ENCODE results near the gene CKAP2L.

Gene CKAP2L

DNA sequence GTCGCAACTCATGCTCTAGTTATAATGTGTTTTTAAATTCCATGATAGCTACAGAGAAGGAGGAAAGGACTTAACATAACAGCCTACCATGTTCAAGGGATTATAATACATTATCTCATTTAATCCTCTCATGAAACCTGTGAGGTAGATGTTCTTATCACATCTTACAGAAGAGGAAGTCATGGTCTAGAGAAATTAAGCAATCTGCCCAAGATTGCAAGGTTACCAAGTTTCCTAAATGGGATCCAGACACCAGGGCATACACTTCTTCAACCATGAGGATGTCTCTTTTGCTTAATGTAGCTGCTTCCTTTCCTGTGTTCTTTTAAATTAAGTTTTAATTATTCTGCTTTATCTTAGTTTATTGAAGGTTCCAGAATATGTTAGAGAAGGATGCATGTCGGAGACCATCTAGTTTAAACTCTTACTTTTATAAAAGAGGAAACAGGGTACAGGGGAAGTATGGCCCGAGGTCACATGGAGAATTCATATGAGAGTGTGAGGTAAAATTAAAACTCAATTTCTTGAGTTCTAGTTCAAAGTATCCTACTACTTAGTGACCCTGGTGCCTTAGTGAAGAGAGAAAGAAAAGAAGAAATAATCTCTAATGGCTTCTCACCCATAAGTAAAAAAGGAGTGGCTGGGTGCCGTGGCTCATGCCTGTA lies 23.5 kb upstream of the CKAP2L start:
- H3K9me3 ChIP-seq (ENCODE audit: insufficient read depth, low read length), result no peaks in the 10 kb centered on the region
- H3K9ac ChIP-seq (ENCODE audit: low read length), result no peak overlapping the region
- H3K4me3 ChIP-seq (ENCODE audit: low read length), result no peak overlapping the region
- no peaks in the 10 kb centered on the region for H3K27me3 ChIP-seq (ENCODE audit: low read depth, low read length)
- H3K27ac ChIP-seq (ENCODE audit: low read length), result no peak overlapping the region
- no peaks in the 10 kb centered on the region for H3K36me3 ChIP-seq (replicated peaks; ENCODE audit: low read depth, low read length)
- H3K4me2 ChIP-seq (ENCODE audit: low read length), result no peak overlapping the region
- peaks cover 26% of the 10 kb centered on the region for H3K4me1 ChIP-seq (ENCODE audit: low read length)
- no peak for TF ChIP-seq EZH2phosphoT487 (IDR thresholded peaks at IDR 0.05; ENCODE audit: low read depth)
- TF ChIP-seq, protein P1, sequence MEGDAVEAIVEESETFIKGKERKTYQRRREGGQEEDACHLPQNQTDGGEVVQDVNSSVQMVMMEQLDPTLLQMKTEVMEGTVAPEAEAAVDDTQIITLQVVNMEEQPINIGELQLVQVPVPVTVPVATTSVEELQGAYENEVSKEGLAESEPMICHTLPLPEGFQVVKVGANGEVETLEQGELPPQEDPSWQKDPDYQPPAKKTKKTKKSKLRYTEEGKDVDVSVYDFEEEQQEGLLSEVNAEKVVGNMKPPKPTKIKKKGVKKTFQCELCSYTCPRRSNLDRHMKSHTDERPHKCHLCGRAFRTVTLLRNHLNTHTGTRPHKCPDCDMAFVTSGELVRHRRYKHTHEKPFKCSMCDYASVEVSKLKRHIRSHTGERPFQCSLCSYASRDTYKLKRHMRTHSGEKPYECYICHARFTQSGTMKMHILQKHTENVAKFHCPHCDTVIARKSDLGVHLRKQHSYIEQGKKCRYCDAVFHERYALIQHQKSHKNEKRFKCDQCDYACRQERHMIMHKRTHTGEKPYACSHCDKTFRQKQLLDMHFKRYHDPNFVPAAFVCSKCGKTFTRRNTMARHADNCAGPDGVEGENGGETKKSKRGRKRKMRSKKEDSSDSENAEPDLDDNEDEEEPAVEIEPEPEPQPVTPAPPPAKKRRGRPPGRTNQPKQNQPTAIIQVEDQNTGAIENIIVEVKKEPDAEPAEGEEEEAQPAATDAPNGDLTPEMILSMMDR (IDR thresholded peaks at IDR 0.05; ENCODE audit: low read depth, low read length), result no peak
- no peaks in the 10 kb centered on the region for H4K20me1 ChIP-seq (ENCODE audit: insufficient read depth, low read length)
- no peak overlapping the region for H2AFZ ChIP-seq (ENCODE audit: low read depth, low read length)
- no peaks in the 10 kb centered on the region for H3K79me2 ChIP-seq (ENCODE audit: low read length)

DNA sequence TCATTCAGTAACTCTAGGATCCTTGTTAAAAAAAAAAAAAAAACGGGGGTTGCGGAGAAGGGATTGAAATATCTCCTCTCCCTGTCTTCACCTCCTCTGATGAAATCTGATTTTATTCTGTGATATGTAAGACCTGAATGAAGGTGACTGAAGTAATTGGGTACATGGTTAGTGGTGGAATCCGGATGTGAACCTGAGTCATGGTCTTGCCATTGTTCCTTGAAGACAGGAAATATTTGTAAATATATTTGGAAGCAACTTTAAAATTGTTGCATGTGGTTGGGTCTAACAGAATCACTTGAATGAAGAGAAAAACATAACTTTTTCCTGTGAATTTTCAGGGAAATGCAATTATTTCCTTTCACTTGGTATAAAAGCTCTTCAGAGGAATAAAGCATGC lies 22.9 kb upstream of the CKAP2L start:
- Histone ChIP-seq H3K27ac (ENCODE audit: low read length) (no peak overlapping the region), H3K9ac (ENCODE audit: low read length) (no peak overlapping the region), H2AFZ (ENCODE audit: low read depth, low read length) (no peak overlapping the region), H3K36me3 (replicated peaks; ENCODE audit: low read depth, low read length) (no peaks in the 10 kb centered on the region), H3K4me2 (ENCODE audit: low read length) (no peak overlapping the region), H3K27me3 (ENCODE audit: low read depth, low read length) (no peaks in the 10 kb centered on the region), H3K4me3 (ENCODE audit: low read length) (no peak overlapping the region), H3K79me2 (ENCODE audit: low read length) (no peaks in the 10 kb centered on the region), H4K20me1 (ENCODE audit: insufficient read depth, low read length) (no peaks in the 10 kb centered on the region), H3K9me3 (ENCODE audit: insufficient read depth, low read length) (no peaks in the 10 kb centered on the region), H3K4me1 (ENCODE audit: low read length) (peaks cover 28% of the 10 kb centered on the region)
- TF ChIP-seq, protein P1 (IDR thresholded peaks at IDR 0.05; ENCODE audit: low read depth, low read length), result no peak
- no peak for TF ChIP-seq EZH2phosphoT487 (IDR thresholded peaks at IDR 0.05; ENCODE audit: low read depth)

GRCh38 chr2:112784199-112785189 lies 20.1 kb upstream of the CKAP2L start, which contains the start of gene IL1A:
Gene IL1A, minus strand, starts transcription at chr2:112784493. Its CDS starts 723 bp downstream, at chr2:112783770.
- TF ChIP-seq EZH2phosphoT487 (IDR thresholded peaks at IDR 0.05; ENCODE audit: low read depth), result no peak
- TF ChIP-seq, protein P1 (IDR thresholded peaks at IDR 0.05; ENCODE audit: low read depth, low read length), result no peak
- no peaks in the 10 kb centered on the region for H3K9me3 ChIP-seq (ENCODE audit: insufficient read depth, low read length)
- peak within 1 kb of the TSS; percentile 44 for H2AFZ ChIP-seq (ENCODE audit: low read depth, low read length)
- H3K4me3 ChIP-seq (ENCODE audit: low read length), result peak within 1 kb of the TSS; percentile 51
- H4K20me1 ChIP-seq (ENCODE audit: insufficient read depth, low read length), result no peaks in the 10 kb centered on the region
- no peaks in the 10 kb centered on the region for H3K27me3 ChIP-seq (ENCODE audit: low read depth, low read length)
- peak within 1 kb of the TSS; percentile 86 for H3K27ac ChIP-seq (ENCODE audit: low read length)
- peaks cover 39% of the 10 kb centered on the region for H3K4me1 ChIP-seq (ENCODE audit: low read length)
- H3K36me3 ChIP-seq (replicated peaks; ENCODE audit: low read depth, low read length), result peaks cover 6% of the 10 kb centered on the region
- H3K4me2 ChIP-seq (ENCODE audit: low read length), result peak within 1 kb of the TSS; percentile 69
- no peaks in the 10 kb centered on the region for H3K79me2 ChIP-seq (ENCODE audit: low read length)
- peak within 1 kb of the TSS; percentile 36 for H3K9ac ChIP-seq (ENCODE audit: low read length)

- Histone ChIP-seq H3K36me3 (replicated peaks; ENCODE audit: low read depth, low read length) (peaks cover 6% of the 10 kb centered on the region), H3K4me1 (ENCODE audit: low read length) (peaks cover 39% of the 10 kb centered on the region), H2AFZ (ENCODE audit: low read depth, low read length) (peak overlapping the region; percentile 44), H3K27me3 (ENCODE audit: low read depth, low read length) (no peaks in the 10 kb centered on the region), H3K4me3 (ENCODE audit: low read length) (peak overlapping the region; percentile 51), H3K79me2 (ENCODE audit: low read length) (no peaks in the 10 kb centered on the region), H3K9ac (ENCODE audit: low read length) (peak overlapping the region; percentile 46), H3K9me3 (ENCODE audit: insufficient read depth, low read length) (no peaks in the 10 kb centered on the region), H3K27ac (ENCODE audit: low read length) (peak overlapping the region; percentile 86), H4K20me1 (ENCODE audit: insufficient read depth, low read length) (no peaks in the 10 kb centered on the region), H3K4me2 (ENCODE audit: low read length) (peak overlapping the region; percentile 69)
- no peak for TF ChIP-seq EZH2phosphoT487 (IDR thresholded peaks at IDR 0.05; ENCODE audit: low read depth)
- TF ChIP-seq, protein P1 (IDR thresholded peaks at IDR 0.05; ENCODE audit: low read depth, low read length), result no peak
Observed at GRCh38 chr2:112783187-112783714, 18.8 kb upstream of the CKAP2L start.

Measured in OCI-LY3 (cell line).